Neural cell (in vitro differentiated cells): ENCODE results near the gene OR5K3.

ENCODE experiments used
- EP300 ChIP-seq: fragments of 450-650 bp; conservative IDR thresholded peaks from 2 replicates; pipeline ENCODE4 v1.6.1; 2014; ENCODE audit warnings: antibody characterized with exemption, mild to moderate bottlenecking, moderate library complexity; ENCODE audit not compliant: poor library complexity, severe bottlenecking
- EZH2 ChIP-seq: fragments of 200-600, 300-800 bp; shearing (Covaris generic), sonication (generic); IDR thresholded peaks from 2 replicates; pipeline ENCODE4 v1.6.1; 2014; ENCODE audit warnings: antibody characterized with exemption, low read length, borderline replicate concordance, mild to moderate bottlenecking; ENCODE audit not compliant: insufficient read depth, poor library complexity, severe bottlenecking
- RAD21 ChIP-seq: fragments of 450-650 bp; conservative IDR thresholded peaks from 2 replicates; pipeline ENCODE4 v1.6.1; 2014; ENCODE audit warnings: antibody characterized with exemption, mild to moderate bottlenecking, moderate library complexity
- TF ChIP-seq, protein P1 (sequence below): fragments of 450-650 bp; IDR thresholded peaks from 2 replicates; pipeline ENCODE4 v1.5.1; 2014; ENCODE audit warnings: antibody characterized with exemption, mild to moderate bottlenecking, moderate library complexity; ENCODE audit not compliant: poor library complexity, severe bottlenecking

DNA sequence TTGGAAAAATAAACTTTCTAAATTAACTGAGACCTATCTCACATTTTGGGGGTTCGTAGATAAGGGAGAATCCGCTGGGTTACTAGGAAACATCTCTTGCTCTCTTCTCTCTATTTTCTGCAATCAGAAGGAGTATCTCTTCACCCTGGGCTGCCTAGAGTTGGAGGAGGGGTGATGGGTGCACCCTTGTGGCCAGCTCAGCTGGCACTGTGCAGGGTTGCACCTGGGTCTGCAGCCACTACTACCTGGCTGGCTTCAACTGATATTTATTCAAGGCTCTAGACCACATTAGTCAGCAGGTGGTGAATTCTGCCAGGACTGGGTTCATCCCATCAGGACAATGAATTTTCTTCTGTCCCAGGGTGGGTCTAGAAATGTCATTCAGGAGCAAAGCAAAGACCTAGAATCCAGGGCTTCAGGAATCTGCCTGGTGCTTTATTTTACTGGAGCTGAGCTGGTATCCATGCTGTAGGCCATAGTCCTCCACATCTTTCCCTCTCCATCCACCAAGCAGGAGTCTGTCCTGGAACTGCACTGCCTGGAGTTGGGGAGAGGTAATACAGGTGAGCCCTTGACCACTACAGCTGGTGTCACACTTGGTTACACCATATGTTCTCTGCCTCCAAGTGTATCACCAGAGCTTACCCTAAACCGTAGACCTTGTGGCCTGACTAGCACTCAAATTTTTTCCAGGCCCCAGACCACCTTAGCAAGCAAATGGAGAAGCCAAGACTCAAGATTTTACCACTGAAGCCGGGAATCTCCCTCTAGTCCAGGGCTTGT, 22.8 kb upstream of the OR5K3 start:
- TF ChIP-seq RAD21 (no peak), EP300 (no peak), EZH2 (no peak)
- TF ChIP-seq, protein P1, sequence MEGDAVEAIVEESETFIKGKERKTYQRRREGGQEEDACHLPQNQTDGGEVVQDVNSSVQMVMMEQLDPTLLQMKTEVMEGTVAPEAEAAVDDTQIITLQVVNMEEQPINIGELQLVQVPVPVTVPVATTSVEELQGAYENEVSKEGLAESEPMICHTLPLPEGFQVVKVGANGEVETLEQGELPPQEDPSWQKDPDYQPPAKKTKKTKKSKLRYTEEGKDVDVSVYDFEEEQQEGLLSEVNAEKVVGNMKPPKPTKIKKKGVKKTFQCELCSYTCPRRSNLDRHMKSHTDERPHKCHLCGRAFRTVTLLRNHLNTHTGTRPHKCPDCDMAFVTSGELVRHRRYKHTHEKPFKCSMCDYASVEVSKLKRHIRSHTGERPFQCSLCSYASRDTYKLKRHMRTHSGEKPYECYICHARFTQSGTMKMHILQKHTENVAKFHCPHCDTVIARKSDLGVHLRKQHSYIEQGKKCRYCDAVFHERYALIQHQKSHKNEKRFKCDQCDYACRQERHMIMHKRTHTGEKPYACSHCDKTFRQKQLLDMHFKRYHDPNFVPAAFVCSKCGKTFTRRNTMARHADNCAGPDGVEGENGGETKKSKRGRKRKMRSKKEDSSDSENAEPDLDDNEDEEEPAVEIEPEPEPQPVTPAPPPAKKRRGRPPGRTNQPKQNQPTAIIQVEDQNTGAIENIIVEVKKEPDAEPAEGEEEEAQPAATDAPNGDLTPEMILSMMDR = no peak
